BE2C (cell line): ENCODE measurements around the gene CDH22.

Experiments used
- DNase-seq: peaks from one replicate; pipeline ENCODE4 v3.0.0-alpha.2; 2020
- H3K27me3 ChIP-seq: fragments of 250-450 bp; sonication (Bioruptor Pico); 2 replicates; pipeline ENCODE4 v1.5.1; 2020; ENCODE audit warnings: mild to moderate bottlenecking
- H3K36me3 ChIP-seq: fragments of 250-450 bp; sonication (Bioruptor Pico); 2 replicates; pipeline ENCODE4 v1.5.1; 2020; ENCODE audit warnings: mild to moderate bottlenecking
- H3K4me1 ChIP-seq: fragments of 250-450 bp; sonication (Bioruptor Pico); 2 replicates; pipeline ENCODE4 v1.5.1; 2020
- H3K4me3 ChIP-seq: 2 replicates; pipeline ENCODE4 v1.5.1; 2011; ENCODE audit warnings: low read depth, low read length
- H3K9me3 ChIP-seq: fragments of 250-450 bp; sonication (Bioruptor Pico); 2 replicates; pipeline ENCODE4 v1.5.1; 2020
- CTCF ChIP-seq: IDR thresholded peaks from 2 replicates; pipeline ENCODE4 v1.5.1; 2012; ENCODE audit warnings: mild to moderate bottlenecking, low read depth, low read length

Gene CDH22

GRCh38 chr20:46249671-46250070, 58.6 kb downstream of the CDH22 start:
- Histone ChIP-seq H3K36me3 (no peaks in the 10 kb centered on the region), H3K4me1 (peaks cover 17% of the 10 kb centered on the region), H3K4me3 (no peak overlapping the region), H3K9me3 (no peaks in the 10 kb centered on the region), H3K27me3 (no peaks in the 10 kb centered on the region)
- no peak for DNase-seq
- no peak for TF ChIP-seq CTCF

DNA sequence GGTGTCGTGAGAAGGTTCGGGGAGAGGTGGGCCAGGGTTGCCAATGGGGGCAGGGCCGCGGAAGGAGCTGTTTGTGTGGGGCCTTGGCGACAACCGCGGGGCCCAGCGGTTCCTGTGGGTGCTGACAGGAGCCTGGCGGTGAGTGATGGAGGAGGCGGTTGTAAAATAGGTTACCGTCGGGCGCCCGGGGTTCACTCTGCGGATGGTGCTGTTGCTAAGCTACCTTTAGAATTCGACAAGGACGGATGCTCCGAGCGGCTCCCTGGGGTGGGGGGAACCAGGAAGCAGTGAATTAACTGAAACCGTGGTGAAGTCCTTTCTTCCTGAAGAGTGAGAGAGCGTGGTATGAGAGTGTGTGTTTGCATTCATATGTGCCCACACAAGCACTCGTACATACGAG, 61.7 kb downstream of the CDH22 start:
- no peak for DNase-seq
- H3K36me3 ChIP-seq = no peaks in the 10 kb centered on the region
- H3K27me3 ChIP-seq = no peaks in the 10 kb centered on the region
- H3K4me3 ChIP-seq = no peak overlapping the region
- H3K4me1 ChIP-seq = peaks cover 16% of the 10 kb centered on the region
- no peak for TF ChIP-seq CTCF
- no peaks in the 10 kb centered on the region for H3K9me3 ChIP-seq

DNA sequence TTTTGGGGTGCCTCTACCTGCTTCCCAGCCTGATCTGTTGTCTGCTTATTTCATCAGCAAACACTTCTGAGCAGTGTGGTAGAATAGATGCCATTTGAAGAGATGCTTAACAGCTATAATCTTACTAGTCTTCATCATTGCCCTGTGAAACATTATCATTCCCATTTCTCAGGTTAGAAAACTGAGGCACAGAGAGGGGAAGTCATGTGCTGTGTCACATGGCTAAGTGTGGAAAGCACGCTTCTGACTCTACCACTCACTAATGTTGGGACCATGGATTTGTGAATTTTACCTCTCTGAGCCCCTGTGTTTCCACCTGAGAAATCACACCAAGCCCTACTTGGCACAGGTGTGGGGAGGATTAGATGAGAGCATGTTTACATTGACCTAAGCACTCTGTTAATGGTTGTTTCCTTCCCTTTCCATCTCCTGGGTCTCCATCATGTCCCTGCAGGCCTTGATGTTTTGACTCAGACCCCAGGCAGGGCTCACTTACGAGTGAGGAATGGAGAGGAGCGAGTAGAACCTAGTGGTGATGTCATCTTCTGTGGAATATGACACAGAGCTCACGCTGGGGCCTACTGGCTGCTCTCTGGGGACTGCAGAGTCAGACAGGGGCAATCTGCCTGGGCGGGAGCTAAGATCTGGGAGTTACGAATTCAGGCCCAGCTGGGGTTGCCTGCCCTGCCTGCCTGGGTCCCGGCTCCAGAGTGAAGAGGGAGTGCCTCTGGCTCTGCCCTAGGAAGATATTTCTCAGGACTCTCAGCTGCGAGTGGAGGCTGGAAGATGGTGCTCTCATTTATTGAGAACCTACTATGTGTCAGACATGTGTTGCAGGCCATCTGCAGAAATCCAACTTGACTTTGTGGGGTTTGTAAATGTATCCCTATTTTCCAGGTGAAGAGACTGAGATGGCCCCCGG, 64.3 kb downstream of the CDH22 start:
- Histone ChIP-seq H3K4me3 (no peak overlapping the region), H3K27me3 (no peaks in the 10 kb centered on the region), H3K4me1 (peaks cover 8% of the 10 kb centered on the region; the same call in 1 of the 2 replicates), H3K9me3 (no peaks in the 10 kb centered on the region), H3K36me3 (no peaks in the 10 kb centered on the region)
- peak; percentile 65 for DNase-seq
- TF ChIP-seq CTCF = no peak

- no peak overlapping the region for H3K4me3 ChIP-seq
- no peaks in the 10 kb centered on the region for H3K27me3 ChIP-seq
- peaks cover 8% of the 10 kb centered on the region; the same call in 1 of the 2 replicates for H3K4me1 ChIP-seq
- DNase-seq = no peak
- no peaks in the 10 kb centered on the region for H3K36me3 ChIP-seq
- H3K9me3 ChIP-seq = no peaks in the 10 kb centered on the region
- TF ChIP-seq CTCF = no peak
These were observed 65.9 kb downstream of the CDH22 start for GRCh38 chr20:46242390-46242789.

DNA sequence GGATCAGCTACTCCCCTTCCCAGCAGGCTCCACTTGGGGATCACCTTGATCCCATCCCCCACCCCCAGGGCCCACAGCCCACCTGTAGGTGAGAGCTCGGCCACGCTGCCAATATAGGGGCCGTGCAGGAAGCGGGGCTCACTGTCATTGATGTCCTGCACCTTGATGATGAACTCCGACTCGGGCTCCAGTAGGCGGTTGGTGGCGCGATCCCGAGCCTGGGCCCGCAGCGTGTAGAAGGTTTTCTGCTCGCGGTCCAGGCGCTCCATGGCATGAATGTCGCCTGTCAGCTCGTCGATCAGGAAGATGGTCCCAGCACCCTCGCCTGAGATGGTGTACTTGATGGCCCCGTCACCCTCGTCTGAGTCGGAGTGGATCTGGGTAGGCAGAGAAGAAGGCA, 67.4 kb downstream of the CDH22 start:
- H3K36me3 ChIP-seq = no peaks in the 10 kb centered on the region
- TF ChIP-seq CTCF = no peak
- H3K9me3 ChIP-seq = no peaks in the 10 kb centered on the region
- no peak for DNase-seq
- peaks cover 8% of the 10 kb centered on the region; the same call in 1 of the 2 replicates for H3K4me1 ChIP-seq
- no peak overlapping the region for H3K4me3 ChIP-seq
- no peaks in the 10 kb centered on the region for H3K27me3 ChIP-seq

DNA sequence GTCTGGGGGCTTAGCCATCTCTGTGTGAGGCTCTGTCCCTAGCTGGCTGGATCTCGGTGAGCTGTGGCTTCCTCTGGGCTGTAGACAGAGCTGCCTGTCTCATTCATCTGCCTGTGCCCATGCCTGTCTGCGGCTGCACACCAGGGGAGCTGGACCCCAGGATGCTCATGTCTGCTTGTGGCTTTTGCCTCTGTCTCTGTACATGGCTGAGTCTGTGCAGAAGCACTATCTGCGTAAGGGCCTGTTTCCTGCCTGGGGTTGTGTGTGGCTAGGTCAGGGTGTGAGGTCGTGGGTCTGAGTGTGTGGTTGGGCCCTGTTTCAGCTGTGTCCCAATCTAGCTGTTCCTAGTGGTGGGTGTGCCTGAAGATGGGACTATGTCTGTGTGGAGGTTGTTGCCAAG, 68.2 kb downstream of the CDH22 start:
- Histone ChIP-seq H3K27me3 (no peaks in the 10 kb centered on the region), H3K4me3 (no peak overlapping the region), H3K36me3 (no peaks in the 10 kb centered on the region), H3K9me3 (no peaks in the 10 kb centered on the region), H3K4me1 (peaks cover 8% of the 10 kb centered on the region; the same call in 1 of the 2 replicates)
- DNase-seq = no peak
- no peak for TF ChIP-seq CTCF
